Liver (tissue), 3 donors: ENCODE results near the gene LSR.

Source experiments
- CTCF ChIP-seq: fragments of 150-350 bp; IDR thresholded peaks from 2 replicates; pipeline ENCODE4 v1.5.1; 2017; ENCODE audit warnings: improper control_type of control experiment, low read depth, low read length; ENCODE audit not compliant: missing input control
- GABPA ChIP-seq, 2 donors: IDR thresholded peaks in 1 of 2; conservative IDR thresholded peaks in 1 of 2; 2 replicates each; pipeline ENCODE4 v1.6.1; 2016; ENCODE audit warnings: antibody characterized with exemption in 2 of 2, mild to moderate bottlenecking in 1 of 2, moderate library complexity in 1 of 2
- RAD21 ChIP-seq, 2 donors: IDR thresholded peaks; 2 replicates each; pipeline ENCODE4 v1.6.1; 2016; ENCODE audit warnings: antibody characterized with exemption in 2 of 2, mild to moderate bottlenecking in 2 of 2
- REST ChIP-seq: IDR thresholded peaks from 2 replicates; pipeline ENCODE4 v1.6.1; 2016; ENCODE audit warnings: antibody characterized with exemption, mild to moderate bottlenecking
- SP1 ChIP-seq: IDR thresholded peaks from 2 replicates; pipeline ENCODE4 v1.6.1; 2018; ENCODE audit warnings: antibody characterized with exemption, mild to moderate bottlenecking
- donor health status: healthy.
- donor health status: healthy.

- TF ChIP-seq RAD21 (IDR thresholded peaks at IDR 0.05) (no peak), REST (no peak), CTCF (no peak), GABPA (IDR thresholded peaks at IDR 0.05 in 1 of 2, conservative IDR thresholded peaks at IDR 0.05 in 1 of 2) (no peak), SP1 (no peak)
Observed at GRCh38 chr19:35204799-35205732, 43.7 kb upstream of the LSR start.
